Large intestine (tissue), 3 donors: Measurements from ENCODE around the gene CAMLG. TPM values are rescaled to one million over a fixed set of nuclear protein-coding genes. Genes with fewer than 3 reads are reported as not detected.

Experiments
- DNase-seq, 2 donors: peaks; one replicate each; pipeline versions ENCODE4 v3.0.0 to v3.0.0-alpha.2; 2013
- H3K27ac ChIP-seq: one replicate; pipeline ENCODE4 v1.5.1; 2013; ENCODE audit warnings: low read length
- H3K27me3 ChIP-seq: 2 replicates; pipeline ENCODE4 v1.6.1; 2013; ENCODE audit warnings: low read length; ENCODE audit not compliant: control insufficient read depth, insufficient read depth
- H3K36me3 ChIP-seq: 2 replicates; pipeline ENCODE4 v1.6.1; 2013; ENCODE audit warnings: low read length; ENCODE audit not compliant: control insufficient read depth, insufficient read depth
- H3K4me1 ChIP-seq: one replicate; pipeline ENCODE4 v1.6.1; 2013; ENCODE audit warnings: low read length; ENCODE audit not compliant: control insufficient read depth, insufficient read depth
- H3K4me3 ChIP-seq: one replicate; pipeline ENCODE4 v1.5.1; 2013; ENCODE audit warnings: low read length
- H3K9me3 ChIP-seq: one replicate; pipeline ENCODE4 v1.6.1; 2013; ENCODE audit warnings: mild to moderate bottlenecking, low read depth, low read length, moderate library complexity; ENCODE audit not compliant: control insufficient read depth
- WGBS: methylation state at CpG from one replicate; pipeline ENCODE4 v1.1.5; 2013; ENCODE audit warnings: low lambda C conversion rate; ENCODE audit not compliant: insufficient coverage; 5-methylcytosine and 5-hydroxymethylcytosine counted together
- polyA plus RNA-seq: library from polyadenylated mRNA; unstranded; fragments of 120-200 nt; gene quantifications from one replicate; pipeline ENCODE4 v1.2.1, GENCODE V29; 2013

The CAMLG gene
- polyA plus RNA-seq, 1 donor: 48.2 TPM

DNA sequence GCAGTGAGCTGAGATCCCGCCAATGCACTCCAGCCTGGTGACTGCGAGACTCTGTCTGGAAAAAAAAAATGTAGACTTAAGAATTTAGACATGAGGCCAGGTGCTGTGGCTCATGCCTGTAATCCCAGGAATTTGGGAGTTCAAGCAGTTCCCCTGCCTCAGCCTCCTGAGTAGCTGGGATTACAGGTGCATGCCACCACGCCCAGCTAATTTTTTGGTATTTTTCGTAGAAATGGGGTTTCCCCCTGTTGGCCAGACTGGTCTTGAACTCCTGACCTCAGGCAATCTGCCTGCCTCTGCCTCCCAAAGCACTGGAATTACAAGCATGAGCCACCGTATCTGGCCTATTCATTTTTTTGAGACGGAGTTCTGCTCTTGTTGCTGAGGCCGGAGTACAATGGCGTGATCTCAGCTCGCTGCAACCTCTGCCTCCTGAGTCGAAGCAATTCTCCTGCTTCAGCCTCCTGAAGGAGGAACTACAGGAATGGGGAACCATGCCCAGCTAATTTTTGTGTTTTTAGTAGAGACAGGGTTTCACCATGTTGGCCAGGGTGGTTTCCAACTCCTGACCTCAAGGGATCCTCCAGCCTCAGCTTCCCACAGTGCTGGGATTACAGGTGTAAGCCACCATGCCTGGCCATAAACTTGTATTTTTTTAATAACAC, 34.2 kb downstream of the CAMLG start:
- no CpG with 5 or more reads among the region's 10 CpGs for WGBS
- Histone ChIP-seq H3K27me3 (no peaks in the 10 kb centered on the region), H3K4me3 (no peak overlapping the region), H3K27ac (no peak overlapping the region), H3K9me3 (no peaks in the 10 kb centered on the region), H3K4me1 (no peaks in the 10 kb centered on the region), H3K36me3 (peaks cover 64% of the 10 kb centered on the region)
- DNase-seq: no peak

DNA sequence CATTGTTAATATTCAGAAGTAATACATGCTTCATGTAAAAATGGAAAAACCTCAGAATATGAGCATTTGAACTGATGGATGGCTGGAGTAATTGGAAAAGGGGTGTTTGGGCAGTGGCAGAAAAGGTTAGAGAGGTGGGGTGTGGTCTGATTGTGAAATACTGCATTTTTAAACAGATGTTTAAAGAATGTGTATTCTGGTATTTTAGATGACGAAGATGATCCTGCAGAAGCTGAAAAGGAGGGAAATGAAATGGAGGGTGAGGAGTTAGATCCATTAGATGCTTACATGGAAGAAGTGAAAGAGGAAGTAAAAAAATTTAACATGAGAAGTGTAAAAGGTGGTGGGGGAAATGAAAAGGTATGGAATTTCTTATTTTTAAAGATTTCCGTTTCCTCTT, 39.0 kb downstream of the CAMLG start:
- WGBS: 100% methylated on average over 2 of the region's 2 CpGs
- no peak overlapping the region for H3K4me3 ChIP-seq
- H3K27ac ChIP-seq: no peak overlapping the region
- H3K4me1 ChIP-seq: no peaks in the 10 kb centered on the region
- DNase-seq: no peak
- H3K27me3 ChIP-seq: no peaks in the 10 kb centered on the region
- no peaks in the 10 kb centered on the region for H3K9me3 ChIP-seq
- H3K36me3 ChIP-seq: peaks cover 77% of the 10 kb centered on the region

DNA sequence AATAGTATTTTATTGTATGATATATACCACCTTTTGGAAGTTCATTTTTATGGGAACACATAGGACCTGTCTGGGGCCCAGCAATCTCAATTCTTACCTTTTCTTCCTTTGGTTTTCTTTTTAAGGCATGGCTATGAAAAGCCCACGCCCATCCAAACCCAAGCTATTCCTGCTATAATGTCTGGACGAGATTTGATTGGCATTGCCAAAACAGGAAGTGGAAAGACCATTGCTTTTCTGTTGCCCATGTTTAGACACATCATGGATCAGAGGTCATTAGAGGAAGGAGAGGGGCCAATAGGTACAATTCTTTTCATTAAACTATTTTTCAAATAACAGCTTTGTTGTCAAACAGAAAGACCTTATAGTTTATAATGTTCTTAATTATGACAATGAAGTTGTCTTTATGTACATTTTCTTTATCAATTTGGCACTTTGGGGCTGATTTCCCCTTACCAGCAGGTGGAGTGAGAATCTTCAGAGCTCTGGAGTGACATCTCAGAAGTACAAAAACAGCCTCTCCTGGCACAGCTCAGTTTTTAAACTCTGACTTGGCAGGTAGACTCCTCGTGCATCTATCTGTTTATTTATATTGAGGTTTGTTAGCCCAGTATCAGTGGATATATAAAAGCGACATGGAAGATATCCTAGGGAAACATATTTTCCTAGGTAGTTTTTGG, 46.0 kb downstream of the CAMLG start:
- no peak overlapping the region for H3K4me3 ChIP-seq
- no peak for DNase-seq
- H3K27me3 ChIP-seq: no peaks in the 10 kb centered on the region
- H3K4me1 ChIP-seq: no peaks in the 10 kb centered on the region
- H3K9me3 ChIP-seq: no peaks in the 10 kb centered on the region
- peaks cover 74% of the 10 kb centered on the region for H3K36me3 ChIP-seq
- 60% methylated on average over 3 of the region's 4 CpGs for WGBS
- H3K27ac ChIP-seq: no peak overlapping the region

DNA sequence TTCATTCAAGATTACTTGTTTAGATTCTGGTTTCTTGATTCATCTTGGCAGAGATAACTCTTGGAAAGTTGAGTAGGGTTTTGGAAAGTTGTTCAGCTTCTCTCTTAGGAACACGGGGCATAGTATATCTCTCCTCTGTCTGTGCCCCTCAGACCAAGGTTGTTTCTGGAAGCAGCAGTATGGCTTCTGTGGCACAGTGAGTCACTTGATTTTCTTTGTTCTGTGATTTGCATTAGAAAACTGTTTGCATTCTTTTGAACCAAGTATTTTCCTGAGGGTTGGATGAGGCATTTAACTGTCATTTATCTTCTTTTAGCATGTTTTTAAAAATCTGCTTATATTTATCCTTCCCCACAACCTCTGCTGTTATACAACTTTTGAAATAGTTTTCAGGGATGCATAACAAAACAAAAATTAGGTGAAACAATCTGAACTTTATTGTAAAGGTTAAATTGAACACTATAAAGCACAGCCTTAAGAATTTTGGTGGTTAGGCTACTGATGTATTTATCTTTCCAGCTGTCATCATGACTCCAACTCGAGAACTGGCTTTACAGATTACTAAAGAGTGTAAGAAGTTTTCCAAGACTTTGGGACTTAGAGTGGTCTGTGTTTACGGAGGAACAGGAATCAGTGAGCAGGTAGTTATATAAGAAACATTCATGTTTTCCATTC, 46.7 kb downstream of the CAMLG start:
- no peak overlapping the region for H3K4me3 ChIP-seq
- H3K4me1 ChIP-seq: no peaks in the 10 kb centered on the region
- peaks cover 75% of the 10 kb centered on the region for H3K36me3 ChIP-seq

DNA sequence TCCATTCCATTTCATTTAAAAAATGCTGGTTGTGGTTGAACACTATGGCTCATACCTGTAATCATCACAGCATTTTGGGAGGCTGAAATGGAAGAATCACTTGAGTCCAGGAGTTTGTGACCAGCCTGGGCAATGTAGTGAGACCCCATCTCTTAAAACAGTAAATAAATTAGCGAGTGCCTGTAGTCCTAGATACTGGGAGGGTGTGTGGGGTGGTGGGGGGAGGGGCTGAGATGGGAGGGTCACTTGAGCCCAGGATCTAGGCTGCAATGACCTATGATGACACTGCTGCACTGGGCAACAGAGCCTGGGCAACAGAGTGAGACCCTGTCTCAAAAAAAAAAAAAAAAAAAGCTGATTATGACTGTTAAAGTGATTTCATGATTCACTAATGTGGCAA, 49.3 kb downstream of the CAMLG start:
- Histone ChIP-seq H3K27me3 (no peaks in the 10 kb centered on the region), H3K27ac (no peak overlapping the region), H3K4me3 (no peak overlapping the region), H3K4me1 (no peaks in the 10 kb centered on the region), H3K9me3 (no peaks in the 10 kb centered on the region), H3K36me3 (peaks cover 74% of the 10 kb centered on the region)
- no CpG with 5 or more reads among the region's 1 CpG for WGBS
- DNase-seq: no peak

More for the DNA sequence above, 46.7 kb downstream of the CAMLG start:
- H3K27ac ChIP-seq: no peak overlapping the region
- 100% methylated on average over 2 of the region's 3 CpGs for WGBS
- no peak for DNase-seq
- no peaks in the 10 kb centered on the region for H3K27me3 ChIP-seq
- no peaks in the 10 kb centered on the region for H3K9me3 ChIP-seq

DNA sequence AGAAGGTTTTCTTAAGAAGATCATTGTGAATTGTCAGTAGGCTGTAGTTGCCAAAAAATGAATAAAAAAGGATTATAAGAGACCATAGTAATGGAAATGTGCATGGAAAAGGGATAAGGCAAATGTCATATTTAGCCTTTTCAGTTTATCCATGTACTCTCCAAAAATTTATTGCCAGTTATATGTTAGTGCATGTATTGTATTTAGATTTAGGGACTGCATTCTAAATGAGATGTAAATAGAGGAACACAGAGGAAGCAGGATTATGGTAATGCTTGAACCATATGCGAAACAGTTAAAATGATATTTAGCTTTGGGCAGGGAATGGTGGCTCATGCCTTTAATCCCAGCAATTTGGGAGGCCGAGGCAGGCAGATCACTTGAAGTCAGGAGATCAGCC, 53.2 kb downstream of the CAMLG start:
- H3K36me3 ChIP-seq: peaks cover 75% of the 10 kb centered on the region
- WGBS: no CpG with 5 or more reads among the region's 2 CpGs
- no peaks in the 10 kb centered on the region for H3K9me3 ChIP-seq

DNA sequence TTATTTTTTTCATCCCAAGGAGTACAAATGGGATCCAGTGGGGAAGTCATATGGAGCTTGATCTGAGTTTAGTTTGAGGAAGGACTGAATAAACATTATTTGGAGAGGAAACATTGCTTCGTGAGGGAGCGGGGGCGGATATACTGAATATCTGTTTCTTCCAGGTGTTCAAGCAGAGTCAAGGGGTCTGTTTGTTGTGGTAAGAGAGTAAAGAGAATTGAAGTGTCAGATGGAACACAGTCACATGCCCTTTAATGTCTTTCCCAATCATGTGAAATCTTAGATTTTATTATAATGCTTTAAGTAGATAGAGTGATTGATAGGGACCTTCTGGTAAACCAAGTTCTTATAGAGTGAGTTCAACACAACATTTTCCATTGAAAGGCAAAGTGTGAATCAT, 53.9 kb downstream of the CAMLG start:
- no peaks in the 10 kb centered on the region for H3K9me3 ChIP-seq
- H3K36me3 ChIP-seq: peaks cover 73% of the 10 kb centered on the region
- H3K4me1 ChIP-seq: no peaks in the 10 kb centered on the region
- no peak overlapping the region for H3K4me3 ChIP-seq
- WGBS: no CpG with 5 or more reads among the region's 3 CpGs
- no peak overlapping the region for H3K27ac ChIP-seq
- H3K27me3 ChIP-seq: no peaks in the 10 kb centered on the region
- no peak for DNase-seq

More for the DNA sequence above, 53.2 kb downstream of the CAMLG start:
- no peaks in the 10 kb centered on the region for H3K27me3 ChIP-seq
- H3K4me1 ChIP-seq: no peaks in the 10 kb centered on the region
- no peak overlapping the region for H3K4me3 ChIP-seq
- no peak overlapping the region for H3K27ac ChIP-seq
- no peak for DNase-seq

DNA sequence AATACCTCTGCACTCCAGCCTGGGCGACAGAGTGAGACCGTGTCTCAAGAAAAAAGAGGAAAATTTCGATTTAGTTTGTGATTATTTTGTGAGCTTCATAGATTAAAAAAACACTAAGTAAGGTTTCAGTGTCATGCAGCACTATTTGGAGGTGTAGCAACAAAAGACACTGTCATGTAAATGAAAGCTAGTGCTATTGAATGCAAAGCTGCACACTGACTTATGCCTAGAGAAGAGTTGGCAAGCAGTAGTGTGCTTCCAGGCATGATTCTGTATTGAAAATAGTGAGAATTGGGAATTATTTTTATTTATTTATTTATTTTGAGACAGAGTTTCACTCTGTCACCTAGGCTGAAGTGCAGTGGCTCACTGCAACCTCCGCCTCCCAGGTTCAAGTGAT, 54.8 kb downstream of the CAMLG start:
- WGBS: 92% methylated on average over 2 of the region's 4 CpGs
- Histone ChIP-seq H3K4me3 (no peak overlapping the region), H3K27me3 (no peaks in the 10 kb centered on the region), H3K27ac (no peak overlapping the region), H3K4me1 (no peaks in the 10 kb centered on the region), H3K9me3 (no peaks in the 10 kb centered on the region), H3K36me3 (peaks cover 73% of the 10 kb centered on the region)
- no peak for DNase-seq

DNA sequence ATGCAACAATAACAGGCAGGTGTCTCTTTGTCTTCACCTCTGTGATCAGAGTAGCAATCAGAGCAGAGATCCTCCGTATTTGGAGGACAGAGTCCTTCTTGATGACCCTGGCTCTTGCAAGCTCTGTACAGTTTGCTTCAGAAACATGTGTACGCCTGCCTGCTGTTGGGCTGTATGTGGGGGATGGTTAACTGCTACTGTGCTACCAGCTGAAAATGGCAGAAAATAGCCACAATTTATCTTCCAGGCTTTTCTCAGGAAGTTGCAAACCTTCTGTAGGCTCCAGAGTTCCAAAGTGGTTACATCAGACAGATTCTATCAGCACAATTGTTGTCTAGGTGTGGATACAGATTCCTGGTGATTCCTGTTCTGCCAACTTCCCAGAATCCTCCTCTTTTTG, 55.7 kb downstream of the CAMLG start:
- Histone ChIP-seq H3K4me1 (no peaks in the 10 kb centered on the region), H3K9me3 (no peaks in the 10 kb centered on the region), H3K4me3 (no peak overlapping the region), H3K27ac (no peak overlapping the region), H3K36me3 (peaks cover 77% of the 10 kb centered on the region), H3K27me3 (no peaks in the 10 kb centered on the region)
- no peak for DNase-seq
- no CpG with 5 or more reads among the region's 2 CpGs for whole genome bisulfite sequencing

DNA sequence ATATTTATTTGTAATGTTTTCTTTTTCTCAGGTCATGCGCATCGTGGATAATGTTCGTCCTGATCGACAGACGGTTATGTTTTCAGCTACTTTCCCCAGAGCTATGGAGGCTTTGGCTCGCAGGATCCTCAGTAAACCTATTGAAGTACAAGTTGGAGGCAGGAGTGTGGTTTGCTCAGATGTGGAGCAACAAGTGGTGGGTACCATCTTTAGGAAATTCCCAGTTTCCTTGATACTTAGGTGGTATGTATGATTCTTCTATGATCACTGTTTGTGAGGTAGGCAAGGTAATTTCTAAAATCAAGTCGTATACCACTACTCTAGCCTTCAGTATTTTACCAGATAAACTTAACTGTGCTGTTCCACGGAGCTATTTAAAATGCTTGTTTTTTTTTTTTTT, 56.5 kb downstream of the CAMLG start:
- no peak for DNase-seq
- peaks cover 76% of the 10 kb centered on the region for H3K36me3 ChIP-seq
- 100% methylated on average over 2 of the region's 8 CpGs for whole genome bisulfite sequencing
- no peaks in the 10 kb centered on the region for H3K9me3 ChIP-seq
- H3K27me3 ChIP-seq: no peaks in the 10 kb centered on the region
- no peak overlapping the region for H3K27ac ChIP-seq
- no peak overlapping the region for H3K4me3 ChIP-seq
- H3K4me1 ChIP-seq: no peaks in the 10 kb centered on the region
